ENCODE data around the gene MAGI2. TPM values are rescaled to one million over a fixed set of nuclear protein-coding genes. Genes with fewer than 3 reads are reported as not detected.

Gene MAGI2
- total RNA-seq, 1 donor from 2014 or later, result 6.9 TPM

DNA sequence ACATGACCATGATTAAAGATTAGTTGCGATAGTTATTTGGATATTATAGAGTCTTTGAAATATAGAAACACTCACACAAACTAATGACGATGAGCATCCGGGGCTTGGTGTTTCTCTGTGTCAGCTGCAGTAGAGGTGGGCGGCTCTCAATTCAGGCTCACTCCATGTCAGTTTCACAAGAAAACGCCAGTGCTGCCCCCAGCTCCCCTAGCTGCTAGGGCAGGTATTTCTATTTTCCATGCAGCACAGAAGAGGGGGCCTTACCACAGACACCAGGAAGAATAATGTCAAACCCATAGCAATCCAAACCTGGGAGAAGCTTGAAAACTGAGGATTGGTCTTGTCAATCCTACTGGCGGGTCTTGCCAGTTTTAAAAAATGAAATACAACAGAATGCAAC lies 1457.8 kb downstream of the MAGI2 start:
- TF ChIP-seq, protein P1, sequence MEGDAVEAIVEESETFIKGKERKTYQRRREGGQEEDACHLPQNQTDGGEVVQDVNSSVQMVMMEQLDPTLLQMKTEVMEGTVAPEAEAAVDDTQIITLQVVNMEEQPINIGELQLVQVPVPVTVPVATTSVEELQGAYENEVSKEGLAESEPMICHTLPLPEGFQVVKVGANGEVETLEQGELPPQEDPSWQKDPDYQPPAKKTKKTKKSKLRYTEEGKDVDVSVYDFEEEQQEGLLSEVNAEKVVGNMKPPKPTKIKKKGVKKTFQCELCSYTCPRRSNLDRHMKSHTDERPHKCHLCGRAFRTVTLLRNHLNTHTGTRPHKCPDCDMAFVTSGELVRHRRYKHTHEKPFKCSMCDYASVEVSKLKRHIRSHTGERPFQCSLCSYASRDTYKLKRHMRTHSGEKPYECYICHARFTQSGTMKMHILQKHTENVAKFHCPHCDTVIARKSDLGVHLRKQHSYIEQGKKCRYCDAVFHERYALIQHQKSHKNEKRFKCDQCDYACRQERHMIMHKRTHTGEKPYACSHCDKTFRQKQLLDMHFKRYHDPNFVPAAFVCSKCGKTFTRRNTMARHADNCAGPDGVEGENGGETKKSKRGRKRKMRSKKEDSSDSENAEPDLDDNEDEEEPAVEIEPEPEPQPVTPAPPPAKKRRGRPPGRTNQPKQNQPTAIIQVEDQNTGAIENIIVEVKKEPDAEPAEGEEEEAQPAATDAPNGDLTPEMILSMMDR (IDR thresholded peaks at IDR 0.05), result no peak
- TF ChIP-seq POLR2AphosphoS5 (IDR thresholded peaks at IDR 0.05; ENCODE audit: insufficient read depth in 1 of 2, low read depth in 1 of 2) (no peak), POLR2A (IDR thresholded peaks at IDR 0.05) (no peak)
- intact Hi-C loops (cut with DNase I), result no loop called here
- Histone ChIP-seq H3K4me1 (no peaks in the 10 kb centered on the region), H3K27me3 (no peaks in the 10 kb centered on the region), H3K9me3 (no peaks in the 10 kb centered on the region), H3K36me3 (no peaks in the 10 kb centered on the region), H3K27ac (no peak overlapping the region), H3K4me3 (no peak overlapping the region)
- DNase-seq (ENCODE audit: extremely low spot score in 2 of 2), result no peak

DNA sequence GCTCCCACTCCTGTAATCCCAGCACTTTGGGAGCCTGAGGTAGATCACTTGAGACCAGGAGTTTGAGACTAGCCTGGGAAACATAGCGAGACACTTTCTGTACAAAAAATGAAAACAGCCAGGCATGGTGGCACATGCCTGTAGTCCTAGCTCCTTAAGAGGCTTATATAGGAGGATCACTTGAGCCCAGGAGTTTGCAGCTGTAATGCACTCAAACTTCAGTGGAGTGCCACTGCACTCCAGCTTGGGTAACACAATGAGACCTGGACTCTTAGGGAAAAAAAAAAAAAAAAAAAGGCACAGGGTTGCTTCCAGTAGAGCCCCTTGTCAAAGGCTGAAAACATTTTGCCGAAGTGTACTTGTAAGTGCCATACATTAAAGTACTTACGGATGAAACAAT lies 1459.6 kb downstream of the MAGI2 start:
- Histone ChIP-seq H3K36me3 (no peaks in the 10 kb centered on the region), H3K27ac (no peak overlapping the region), H3K9me3 (no peaks in the 10 kb centered on the region), H3K4me3 (no peak overlapping the region), H3K4me1 (no peaks in the 10 kb centered on the region), H3K27me3 (no peaks in the 10 kb centered on the region)
- TF ChIP-seq POLR2AphosphoS5 (IDR thresholded peaks at IDR 0.05; ENCODE audit: insufficient read depth in 1 of 2, low read depth in 1 of 2) (no peak), POLR2A (IDR thresholded peaks at IDR 0.05) (no peak)
- TF ChIP-seq, protein P1 (IDR thresholded peaks at IDR 0.05), result no peak
- intact Hi-C loops (cut with DNase I), result no loop called here
- DNase-seq (ENCODE audit: extremely low spot score in 2 of 2), result no peak

DNA sequence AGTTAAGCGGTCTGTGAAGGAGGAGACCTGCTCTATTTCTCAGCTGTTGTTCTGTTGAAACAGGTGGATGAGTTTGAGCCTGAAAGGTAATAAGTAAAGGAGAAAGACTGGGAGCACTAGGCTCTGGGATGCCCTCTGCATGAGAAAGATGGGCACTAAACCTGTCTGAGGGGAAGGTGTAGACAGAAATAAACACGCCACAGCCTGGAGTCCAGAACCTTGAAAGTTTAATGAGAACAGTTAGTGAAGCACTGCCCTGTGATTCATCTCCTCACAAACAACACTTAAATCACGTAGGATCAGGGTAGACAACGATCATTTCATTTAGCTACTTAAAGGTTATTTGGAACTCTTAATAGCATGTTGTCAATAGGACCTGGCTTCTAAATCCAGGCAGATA lies 1461.8 kb downstream of the MAGI2 start:
- no peaks in the 10 kb centered on the region for H3K9me3 ChIP-seq
- no peak overlapping the region for H3K27ac ChIP-seq
- H3K4me1 ChIP-seq, result no peaks in the 10 kb centered on the region
- TF ChIP-seq POLR2AphosphoS5 (IDR thresholded peaks at IDR 0.05; ENCODE audit: insufficient read depth in 1 of 2, low read depth in 1 of 2) (no peak), POLR2A (IDR thresholded peaks at IDR 0.05) (no peak)
- TF ChIP-seq, protein P1 (IDR thresholded peaks at IDR 0.05), result no peak
- intact Hi-C loops (cut with DNase I), result no loop called here
- peak overlapping the region in 1 of 2 donors; percentile 8 for H3K4me3 ChIP-seq
- no peaks in the 10 kb centered on the region for H3K36me3 ChIP-seq
- DNase-seq (ENCODE audit: extremely low spot score in 2 of 2), result no peak
- no peaks in the 10 kb centered on the region for H3K27me3 ChIP-seq

DNA sequence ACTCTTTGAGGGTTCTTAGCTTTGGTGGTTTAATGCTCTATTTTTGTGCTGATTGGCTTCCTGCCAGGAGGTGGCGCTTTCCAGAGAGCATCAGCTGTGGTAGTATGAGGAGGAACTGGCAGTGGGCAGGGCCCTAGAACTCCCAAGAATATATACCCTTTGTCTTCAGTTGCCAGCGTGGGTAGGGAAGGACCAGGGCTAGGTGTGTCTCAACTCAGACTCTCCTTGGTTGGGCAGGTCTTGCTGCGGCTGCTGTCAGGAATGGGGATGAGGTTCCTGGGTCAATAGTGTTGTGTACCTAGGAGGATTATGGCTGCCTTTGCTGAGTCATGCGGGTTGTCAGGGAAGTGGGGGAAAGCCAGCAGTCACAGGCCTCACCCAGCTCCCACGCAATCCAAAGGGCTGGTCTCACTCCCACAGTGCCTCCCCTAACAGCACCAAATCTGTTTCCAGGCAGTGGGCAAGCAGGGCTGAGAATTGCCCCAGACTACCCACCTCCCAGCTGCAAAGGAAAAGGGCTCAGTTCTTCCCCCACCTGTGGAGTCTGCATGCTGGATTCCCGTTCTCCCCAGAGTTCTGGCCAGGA lies 1463.4 kb downstream of the MAGI2 start:
- TF ChIP-seq, protein P1 (IDR thresholded peaks at IDR 0.05), result no peak
- TF ChIP-seq POLR2A (IDR thresholded peaks at IDR 0.05) (no peak), POLR2AphosphoS5 (IDR thresholded peaks at IDR 0.05; ENCODE audit: insufficient read depth in 1 of 2, low read depth in 1 of 2) (no peak)
- Histone ChIP-seq H3K4me3 (no peak overlapping the region), H3K9me3 (no peaks in the 10 kb centered on the region), H3K4me1 (no peaks in the 10 kb centered on the region), H3K36me3 (no peaks in the 10 kb centered on the region), H3K27me3 (no peaks in the 10 kb centered on the region), H3K27ac (no peak overlapping the region)
- DNase-seq (ENCODE audit: extremely low spot score in 2 of 2), result no peak
- intact Hi-C loops (cut with DNase I), result no loop called here

DNA sequence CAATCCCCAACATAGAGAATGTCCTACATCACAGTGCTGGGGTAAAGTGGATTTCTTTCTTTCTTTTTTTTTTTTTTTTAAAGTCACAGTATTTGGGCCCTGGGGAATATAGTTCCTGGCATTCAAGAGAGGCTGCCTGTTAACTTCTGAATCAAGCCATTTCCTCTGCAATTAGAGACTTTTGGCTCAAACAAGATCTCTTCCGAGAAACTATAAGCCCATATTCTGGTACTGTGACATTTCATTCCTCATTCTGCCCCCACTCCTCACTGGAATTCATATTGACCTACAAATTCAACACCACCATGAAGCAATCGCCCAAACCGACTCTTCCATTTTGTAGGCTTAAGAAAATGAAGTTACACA lies 1467.5 kb downstream of the MAGI2 start:
- Histone ChIP-seq H3K9me3 (no peaks in the 10 kb centered on the region), H3K27me3 (no peaks in the 10 kb centered on the region), H3K4me1 (no peaks in the 10 kb centered on the region), H3K4me3 (no peak overlapping the region), H3K36me3 (no peaks in the 10 kb centered on the region), H3K27ac (no peak overlapping the region)
- TF ChIP-seq, protein P1 (IDR thresholded peaks at IDR 0.05), result no peak
- TF ChIP-seq POLR2AphosphoS5 (IDR thresholded peaks at IDR 0.05; ENCODE audit: insufficient read depth in 1 of 2, low read depth in 1 of 2), result no peak
- no peak for TF ChIP-seq POLR2A (IDR thresholded peaks at IDR 0.05)
- DNase-seq (ENCODE audit: extremely low spot score in 2 of 2), result no peak
- intact Hi-C loops (cut with DNase I), result no loop called here
